GM18517 (cell line): ENCODE data around the gene KCNH1.
A peak's percentile ranks its signal among the peaks of the same experiment; 100 is the strongest.

Experiments
- ATAC-seq: cut with Tn5 transposase; IDR thresholded peaks from one replicate; pipeline ENCODE4 v1.9.1; 2021; ENCODE audit warnings: mild to moderate bottlenecking, moderate library complexity; ENCODE audit not compliant: unreplicated experiment

The KCNH1 gene, protein sequence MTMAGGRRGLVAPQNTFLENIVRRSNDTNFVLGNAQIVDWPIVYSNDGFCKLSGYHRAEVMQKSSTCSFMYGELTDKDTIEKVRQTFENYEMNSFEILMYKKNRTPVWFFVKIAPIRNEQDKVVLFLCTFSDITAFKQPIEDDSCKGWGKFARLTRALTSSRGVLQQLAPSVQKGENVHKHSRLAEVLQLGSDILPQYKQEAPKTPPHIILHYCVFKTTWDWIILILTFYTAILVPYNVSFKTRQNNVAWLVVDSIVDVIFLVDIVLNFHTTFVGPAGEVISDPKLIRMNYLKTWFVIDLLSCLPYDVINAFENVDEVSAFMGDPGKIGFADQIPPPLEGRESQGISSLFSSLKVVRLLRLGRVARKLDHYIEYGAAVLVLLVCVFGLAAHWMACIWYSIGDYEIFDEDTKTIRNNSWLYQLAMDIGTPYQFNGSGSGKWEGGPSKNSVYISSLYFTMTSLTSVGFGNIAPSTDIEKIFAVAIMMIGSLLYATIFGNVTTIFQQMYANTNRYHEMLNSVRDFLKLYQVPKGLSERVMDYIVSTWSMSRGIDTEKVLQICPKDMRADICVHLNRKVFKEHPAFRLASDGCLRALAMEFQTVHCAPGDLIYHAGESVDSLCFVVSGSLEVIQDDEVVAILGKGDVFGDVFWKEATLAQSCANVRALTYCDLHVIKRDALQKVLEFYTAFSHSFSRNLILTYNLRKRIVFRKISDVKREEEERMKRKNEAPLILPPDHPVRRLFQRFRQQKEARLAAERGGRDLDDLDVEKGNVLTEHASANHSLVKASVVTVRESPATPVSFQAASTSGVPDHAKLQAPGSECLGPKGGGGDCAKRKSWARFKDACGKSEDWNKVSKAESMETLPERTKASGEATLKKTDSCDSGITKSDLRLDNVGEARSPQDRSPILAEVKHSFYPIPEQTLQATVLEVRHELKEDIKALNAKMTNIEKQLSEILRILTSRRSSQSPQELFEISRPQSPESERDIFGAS

DNA sequence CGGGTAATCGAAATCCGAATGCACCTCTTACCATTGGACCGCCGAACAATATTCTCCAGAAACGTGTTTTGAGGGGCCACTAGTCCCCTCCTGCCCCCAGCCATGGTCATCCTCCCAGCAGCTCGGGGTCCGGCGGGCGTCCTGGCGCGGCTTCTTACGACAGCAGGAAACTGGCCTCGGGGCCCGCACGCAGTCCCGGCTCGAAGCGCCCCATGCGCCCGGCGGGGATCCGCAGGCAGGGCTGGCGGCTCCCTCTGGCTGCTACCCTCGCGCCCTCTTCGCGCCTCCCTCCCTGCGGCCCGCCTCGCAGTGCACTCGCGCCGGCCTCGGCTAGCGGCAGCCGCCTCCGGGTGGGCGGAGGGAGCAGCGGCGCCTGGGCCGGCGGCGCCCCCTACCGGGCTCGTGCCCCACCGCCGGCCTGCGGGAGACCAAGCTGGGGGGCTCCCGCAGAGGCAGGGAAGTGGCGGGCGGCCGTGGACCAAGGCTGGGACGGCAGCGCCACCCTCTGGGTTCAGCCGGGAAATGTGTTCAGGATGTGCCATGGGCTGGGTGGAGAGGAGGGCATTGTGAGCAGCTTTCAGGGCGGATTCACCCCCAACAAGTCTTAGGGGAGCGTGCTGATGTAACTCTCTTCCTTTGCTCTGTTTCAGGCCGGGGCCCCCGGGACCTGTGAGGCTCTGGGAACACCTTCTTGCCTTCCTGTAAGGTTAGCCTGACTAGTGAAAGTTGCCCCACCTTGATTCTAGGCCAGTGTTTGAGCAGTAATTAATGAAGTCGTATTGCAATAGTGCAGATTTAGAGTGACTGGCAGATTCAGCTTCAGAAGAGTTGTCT lies at the start of gene KCNH1:
Gene KCNH1 (minus strand): TSS at position 313 of the 834 bp plus-strand sequence. CDS start 203 bp downstream, at position 110.
- peak; percentile 80 for ATAC-seq

DNA sequence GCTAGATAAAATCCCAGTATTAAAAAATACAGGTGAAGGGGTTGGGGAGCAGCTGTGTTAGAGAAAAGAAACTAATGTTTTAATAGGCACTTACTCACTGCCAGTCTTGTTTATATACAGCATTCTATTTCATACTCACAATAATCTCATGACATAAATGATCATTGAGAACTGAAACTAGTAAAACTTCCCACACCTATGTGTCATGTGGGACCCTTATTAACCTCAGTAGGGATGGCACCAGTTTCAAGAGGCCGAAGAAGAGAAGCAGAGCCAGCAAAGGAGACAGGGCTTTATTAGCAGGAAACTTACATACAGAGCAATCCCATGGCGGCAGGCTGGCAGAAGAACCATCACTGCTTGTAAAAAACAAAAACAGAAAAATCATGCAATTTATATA lies 48.8 kb upstream of the KCNH1 start:
- ATAC-seq: no peak

DNA sequence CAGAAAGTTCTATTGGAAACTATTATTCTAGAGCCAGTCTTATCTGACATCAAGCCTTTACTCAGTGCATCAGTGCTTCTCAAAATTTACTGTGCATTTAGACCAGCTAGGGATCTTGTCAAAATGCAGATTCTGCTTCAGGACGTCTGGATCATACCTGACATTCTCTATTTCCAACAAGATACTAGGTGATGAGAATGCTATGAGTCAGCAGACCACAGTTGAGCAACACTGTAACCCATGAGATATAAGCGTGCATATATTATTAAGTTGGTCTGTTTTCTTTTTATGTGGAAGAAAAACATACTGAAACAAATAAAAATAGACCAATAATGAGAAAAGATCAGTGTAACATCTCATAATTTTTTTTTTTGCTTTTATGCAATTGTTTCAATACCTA lies 40.4 kb upstream of the KCNH1 start:
- no peak for ATAC-seq

DNA sequence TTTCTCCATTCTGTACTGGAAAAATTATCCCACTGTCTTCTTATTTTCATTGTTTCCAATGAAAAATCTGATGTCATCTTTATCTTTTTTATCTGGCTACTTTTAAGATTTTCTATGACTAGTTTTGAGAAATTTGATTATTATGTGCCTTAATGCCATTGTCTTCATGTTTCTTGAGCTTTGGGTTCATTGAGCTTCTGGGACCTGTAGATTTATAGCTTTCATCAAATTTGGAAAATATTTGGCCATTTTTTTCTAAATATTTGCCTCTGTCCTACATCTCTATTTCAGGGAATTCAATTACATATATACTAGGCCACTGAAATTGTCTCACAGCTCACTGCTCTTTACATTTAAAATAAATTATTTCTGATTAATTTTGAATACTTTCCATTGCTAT lies 38.7 kb upstream of the KCNH1 start:
- no peak for ATAC-seq

DNA sequence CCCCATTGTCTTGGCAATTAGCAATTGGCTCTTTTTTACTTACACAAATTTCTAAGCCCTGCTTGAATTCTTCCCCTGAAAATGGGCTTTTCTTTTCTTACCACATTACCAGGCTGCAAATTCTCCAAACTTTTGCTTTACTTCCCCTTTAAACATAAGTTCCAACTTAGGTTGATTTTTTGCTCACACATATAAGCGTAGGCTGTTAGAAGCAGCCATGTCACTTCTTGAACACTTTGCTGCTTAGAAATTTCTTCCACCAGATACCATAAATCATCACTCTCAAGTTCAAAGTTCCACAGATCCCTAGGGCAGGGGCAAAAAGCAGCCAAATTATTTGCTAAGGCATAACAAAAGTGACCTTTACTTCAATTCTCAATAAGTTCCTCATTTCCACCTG lies 35.4 kb upstream of the KCNH1 start:
- no peak for ATAC-seq

DNA sequence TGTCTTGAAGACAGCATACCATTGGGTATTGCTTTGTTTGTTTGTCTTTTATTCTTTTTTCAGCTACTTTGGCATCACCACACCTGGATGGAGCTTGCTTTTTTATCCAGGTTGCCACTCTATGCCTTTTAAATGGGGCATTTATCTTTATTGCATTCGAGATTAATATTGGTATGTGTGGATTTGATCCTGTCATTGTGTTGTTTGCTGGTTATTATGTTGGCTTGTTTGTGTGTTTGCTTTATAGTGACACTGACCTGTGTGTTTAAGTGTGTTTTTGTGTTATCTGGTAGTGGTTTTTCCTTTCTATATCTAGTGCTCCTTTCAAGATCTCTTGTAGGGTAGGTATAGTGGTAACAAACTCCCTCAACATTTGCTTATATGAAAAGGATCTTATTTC lies 24.9 kb upstream of the KCNH1 start:
- ATAC-seq: no peak

DNA sequence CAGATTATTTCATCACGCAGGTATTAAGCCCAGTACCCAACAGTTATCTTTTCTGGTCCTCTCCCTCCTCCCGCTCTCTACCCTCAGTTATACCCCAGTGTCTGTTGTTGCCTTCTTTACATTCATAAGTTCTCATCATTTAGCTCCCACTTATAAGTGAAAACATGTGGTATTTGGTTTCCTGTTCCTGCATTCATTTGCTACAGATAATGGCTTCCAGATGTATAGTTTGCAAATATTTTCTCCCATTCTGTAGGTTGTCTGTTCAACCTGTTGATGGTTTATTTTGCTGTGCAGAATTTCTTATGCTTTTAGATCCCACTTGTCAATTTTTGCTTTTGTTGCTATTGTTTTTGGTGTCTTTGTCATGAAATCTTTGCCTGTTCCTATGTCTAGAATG lies 21.1 kb upstream of the KCNH1 start:
- no peak for ATAC-seq

DNA sequence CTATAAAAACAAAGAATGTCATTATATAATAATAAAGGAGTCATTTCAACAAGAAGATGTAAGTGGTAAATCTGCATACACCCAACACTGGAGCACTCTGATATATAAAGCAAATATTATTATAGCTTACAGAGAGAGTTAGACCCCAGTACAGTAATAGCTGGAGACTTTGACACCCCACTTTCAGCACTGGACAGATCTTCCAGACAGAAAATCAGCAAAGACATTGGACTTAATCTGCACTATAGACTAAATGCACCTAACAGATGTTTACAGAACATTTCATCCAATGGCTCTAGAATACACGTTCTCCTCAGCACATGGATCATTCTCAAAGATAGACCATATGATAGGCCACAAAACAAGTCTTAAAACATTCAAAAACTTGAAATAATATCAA lies 20.0 kb upstream of the KCNH1 start:
- ATAC-seq: no peak

DNA sequence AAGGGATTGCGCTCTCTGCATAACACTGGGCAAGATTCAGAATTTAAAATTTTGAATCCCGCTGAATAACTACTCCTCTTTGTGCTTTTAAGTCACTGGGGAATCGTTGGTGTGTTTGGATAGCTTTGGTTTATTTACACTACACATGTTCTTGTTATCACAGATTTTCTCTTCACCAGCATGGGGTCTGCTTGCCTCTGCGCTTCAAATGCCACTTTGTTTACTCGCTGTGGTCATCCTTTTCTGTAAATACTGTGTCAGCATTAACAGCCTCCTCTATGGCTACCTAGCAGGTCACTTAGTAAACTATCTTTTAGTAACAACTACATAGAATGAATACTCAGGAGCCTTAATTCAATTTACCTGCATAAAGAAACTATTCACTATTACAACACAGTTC lies 14.4 kb upstream of the KCNH1 start:
- no peak for ATAC-seq

DNA sequence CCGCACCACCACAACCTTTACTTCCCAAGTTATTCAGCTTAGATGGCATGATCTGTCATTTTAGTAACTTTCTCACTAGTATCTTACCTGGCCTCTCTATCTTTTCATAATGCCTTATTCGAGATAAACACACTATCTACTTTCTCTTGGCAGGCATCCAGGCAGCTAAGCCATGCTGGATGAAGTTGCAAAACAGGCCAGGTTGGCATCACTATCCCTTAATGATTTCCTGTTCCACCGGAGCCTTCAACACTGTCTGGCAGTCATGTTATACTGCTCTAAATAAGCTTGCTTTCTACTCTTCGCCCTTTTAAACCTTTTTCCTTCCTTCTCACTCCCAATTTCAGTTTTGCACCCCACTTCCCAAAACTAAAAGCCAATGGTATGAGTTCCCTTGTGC lies 12.0 kb upstream of the KCNH1 start:
- ATAC-seq: no peak

DNA sequence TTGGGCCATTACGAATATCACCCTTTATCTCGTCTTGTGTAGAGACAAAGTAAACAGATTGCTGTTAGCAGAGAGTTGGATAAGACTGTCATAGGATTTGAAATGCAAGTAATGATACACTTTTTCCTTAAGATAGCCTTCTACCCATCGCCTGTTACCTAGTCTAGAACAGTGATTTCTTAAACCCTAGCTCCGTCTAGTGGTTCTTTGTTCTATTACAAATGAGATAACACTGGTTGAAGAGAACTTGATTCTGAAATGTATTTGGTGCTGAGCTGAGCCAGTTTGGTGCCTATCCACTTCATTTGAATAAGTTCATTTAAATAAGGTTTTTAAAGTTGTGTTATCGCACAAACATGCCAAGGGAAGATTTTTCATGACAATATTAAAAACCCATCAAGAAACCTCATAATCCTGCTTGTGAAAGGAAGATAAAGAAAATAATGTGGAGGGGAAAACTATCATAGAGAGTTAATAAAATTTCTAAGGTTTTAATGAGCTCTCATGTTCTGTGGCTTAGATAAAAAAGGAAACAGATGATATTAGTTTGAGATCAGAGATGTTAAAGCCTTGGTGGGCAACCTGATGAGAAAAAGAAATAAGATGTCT lies 1.5 kb upstream of the KCNH1 start:
- no peak for ATAC-seq

DNA sequence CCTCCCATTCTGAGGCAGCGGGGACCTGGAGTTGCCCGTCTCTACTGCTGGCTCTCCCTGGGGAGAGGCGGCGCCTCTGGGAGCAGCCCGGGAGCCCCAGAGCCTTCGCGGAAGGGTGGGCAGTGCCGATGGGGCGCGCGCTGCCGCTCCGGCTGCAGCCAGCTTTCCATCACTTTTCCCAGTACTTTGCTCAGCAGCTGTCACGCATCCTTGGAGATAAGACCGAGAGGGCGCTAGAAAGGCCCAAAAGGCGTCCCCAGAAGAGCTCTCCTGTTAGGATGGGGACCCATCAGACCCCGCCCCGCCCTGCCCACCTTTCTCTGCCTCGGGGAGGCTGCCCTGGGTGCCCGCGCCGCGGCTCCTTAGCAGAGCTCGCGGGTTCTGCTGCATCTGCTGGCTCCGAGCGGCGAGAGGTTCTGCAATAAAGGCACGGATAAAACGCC lies 534 bp downstream of the KCNH1 start:
- ATAC-seq: no peak

DNA sequence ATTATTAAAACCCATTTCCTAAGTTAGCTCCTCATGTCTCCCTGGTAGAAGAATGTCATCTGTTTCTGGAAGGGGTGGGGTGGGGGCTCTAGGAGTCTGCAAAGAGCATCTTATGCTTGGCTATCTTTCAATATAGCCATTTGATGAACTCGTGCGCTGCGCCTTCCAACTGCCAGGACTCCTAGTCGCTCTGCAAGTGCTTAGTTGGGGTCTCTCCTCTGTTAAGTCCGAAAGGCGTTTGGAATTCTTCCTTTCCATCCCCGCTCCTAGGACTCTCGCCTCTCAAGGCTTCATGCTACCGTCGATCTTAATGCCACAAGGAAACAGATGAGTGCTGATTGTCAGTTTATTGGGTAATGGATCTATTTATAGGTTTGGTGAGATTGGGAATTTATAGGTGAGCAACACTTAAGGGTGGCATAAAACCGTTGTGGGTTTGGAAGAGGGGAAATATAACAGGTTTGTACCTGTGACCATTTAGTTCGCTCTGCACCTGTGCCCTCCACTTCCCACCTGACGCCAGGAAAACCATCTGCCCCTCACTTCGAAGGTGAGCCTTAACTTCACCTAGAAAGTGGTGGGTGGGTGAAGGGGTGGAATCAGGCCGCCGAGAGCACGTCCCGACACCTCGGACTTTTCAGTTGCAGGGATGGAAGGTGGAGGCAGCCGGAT lies 1.1 kb downstream of the KCNH1 start:
- ATAC-seq: no peak

DNA sequence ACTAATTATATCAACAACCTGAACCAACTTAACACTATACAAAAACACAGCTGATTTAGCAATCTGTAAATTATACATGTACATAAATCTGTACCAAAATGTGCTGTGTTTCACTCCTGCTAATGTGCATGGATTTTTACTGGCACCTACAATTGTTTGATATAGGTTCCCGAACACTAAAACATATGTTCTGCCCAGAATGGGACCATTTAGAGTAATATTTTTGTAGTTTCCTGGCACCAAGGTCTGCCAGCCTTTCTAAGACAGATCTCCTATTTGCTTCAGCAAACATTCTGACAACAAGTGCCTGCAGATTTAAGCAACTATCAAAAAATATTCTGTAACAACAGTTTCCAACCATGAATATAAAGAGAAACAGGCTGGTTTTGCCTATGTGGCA lies 4.2 kb downstream of the KCNH1 start:
- ATAC-seq: no peak

DNA sequence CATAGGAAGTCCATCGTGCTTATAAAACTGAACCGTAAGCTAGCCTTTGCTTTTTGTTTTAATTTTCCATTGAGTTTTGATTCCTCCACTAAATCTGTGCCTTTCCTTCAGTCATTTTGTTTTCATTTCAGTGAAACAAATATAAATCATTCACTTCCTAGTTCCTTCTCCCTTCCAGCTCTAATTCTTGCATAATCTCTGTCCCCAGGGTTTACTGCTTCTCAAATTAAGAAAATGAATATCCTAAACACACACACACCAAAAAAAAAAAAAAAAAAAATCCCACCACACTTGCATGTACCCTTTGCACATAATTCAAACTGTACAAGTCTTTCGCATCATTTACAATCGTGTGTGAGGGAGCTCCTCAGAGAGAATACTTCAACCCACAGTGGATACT lies 6.8 kb downstream of the KCNH1 start:
- ATAC-seq: no peak

DNA sequence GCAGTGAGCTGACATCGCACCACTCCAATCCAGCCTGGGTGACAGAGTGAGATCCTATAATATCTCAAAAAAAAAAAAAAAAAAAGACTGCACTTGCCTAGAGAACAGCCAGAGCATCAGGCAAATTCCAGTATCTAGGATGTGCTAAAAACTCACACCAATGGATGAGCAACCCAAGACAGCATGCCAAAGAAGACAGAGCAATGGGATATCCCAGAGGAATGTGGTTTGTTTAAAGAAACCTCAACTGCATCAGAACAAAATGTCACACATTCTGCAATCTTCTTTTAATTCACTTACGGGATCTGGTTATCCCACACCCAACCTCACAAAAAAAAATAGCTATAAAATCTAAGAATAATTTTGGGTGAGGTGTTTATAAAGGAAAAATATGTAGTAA lies 7.3 kb downstream of the KCNH1 start:
- ATAC-seq: no peak

DNA sequence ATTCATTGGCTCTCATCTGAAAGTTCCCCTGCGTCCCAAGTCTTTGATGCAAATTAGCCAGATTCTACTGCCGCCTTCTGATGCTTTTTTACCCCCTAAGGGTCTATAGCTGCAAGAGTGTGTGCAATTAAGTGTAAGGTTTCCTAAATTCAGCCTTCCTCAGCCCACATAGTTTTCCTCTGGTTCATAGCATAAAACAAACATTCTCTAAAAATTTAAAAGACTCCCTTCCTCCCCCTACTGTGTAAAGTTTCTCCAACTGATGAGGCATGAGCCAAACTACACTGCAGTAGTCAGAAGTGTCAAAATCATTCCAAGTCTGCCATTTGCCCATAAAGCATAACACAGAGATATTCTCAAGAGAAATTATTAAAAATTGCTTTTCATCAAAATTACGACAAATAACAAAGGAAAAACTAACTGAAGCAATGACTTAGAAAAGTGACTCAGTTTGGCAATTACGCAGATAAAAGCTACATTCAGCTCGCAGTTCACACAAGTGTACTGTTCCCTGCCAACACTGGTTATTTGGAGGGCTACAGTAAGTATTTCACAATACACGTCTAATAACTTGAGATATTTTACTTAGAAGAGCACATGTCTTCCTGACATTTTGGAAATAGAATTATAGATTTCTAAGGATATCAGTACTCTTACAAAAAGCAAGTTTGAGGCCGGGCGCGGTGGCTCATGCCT lies 15.4 kb downstream of the KCNH1 start:
- no peak for ATAC-seq

DNA sequence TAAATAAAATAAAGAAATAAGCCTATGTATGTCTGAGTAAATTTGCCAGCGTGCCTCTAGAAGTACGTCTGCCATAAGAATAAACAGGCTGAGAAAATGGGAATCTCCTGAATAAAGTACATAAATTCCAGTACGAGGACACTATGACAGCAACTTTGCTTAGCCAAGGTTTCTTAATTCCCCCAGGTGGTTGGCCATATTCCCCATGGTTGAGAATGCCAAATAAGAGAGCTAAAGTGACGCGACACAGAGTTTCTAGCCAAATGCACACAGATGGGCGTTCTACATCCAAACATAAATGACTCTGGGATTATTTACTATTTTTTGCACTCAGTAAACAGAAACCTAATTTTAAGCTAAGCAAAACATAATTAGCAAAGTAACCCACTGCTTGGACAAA lies 19.5 kb downstream of the KCNH1 start:
- ATAC-seq: no peak

DNA sequence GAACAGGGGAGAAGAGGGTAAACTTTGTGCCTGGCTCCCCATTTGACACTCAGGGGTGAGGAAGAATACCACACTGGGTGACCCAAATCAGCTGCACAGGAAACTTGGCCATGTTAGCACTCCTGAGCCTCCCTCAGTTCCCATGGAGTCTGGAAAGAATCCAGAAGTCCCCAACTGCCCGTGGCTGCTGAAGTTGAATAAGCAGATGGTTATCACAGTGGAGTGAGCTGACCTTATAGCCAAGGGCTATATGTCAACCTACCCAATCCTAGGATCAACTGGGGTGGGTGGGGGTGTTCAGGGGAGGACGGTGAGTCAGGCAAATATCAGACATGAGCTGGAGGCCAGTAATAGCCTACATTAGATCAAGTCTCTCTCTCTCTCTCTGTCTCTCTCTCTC lies 20.4 kb downstream of the KCNH1 start:
- ATAC-seq: no peak
